Measurements from ENCODE around the gene COG8. TPM values are rescaled to one million over a fixed set of nuclear protein-coding genes. Genes with fewer than 3 reads are reported as not detected.

The COG8 gene
- total RNA-seq, 1 donor from 2014 or later = 58.6 TPM

DNA sequence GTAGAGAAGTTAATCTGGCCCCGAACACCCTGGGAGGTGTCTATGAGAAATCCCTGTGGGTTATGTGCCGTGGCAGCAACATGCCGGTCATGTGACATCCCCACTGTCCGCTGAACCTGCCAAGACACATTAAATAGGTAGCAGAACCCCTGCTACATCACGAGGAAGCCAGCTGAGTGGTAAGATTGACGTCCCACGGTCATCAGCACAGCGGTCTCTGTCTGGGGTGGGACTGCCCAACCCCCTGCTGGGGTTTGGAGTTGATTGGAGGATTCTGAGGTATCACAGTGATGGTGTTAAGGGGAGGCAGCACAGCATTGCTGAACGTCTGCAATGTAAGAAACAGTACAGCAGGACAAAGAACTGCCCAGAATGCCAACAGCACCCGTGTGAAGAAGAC lies 10.2 kb upstream of the COG8 start:
- peaks cover 5% of the 10 kb centered on the region for H3K36me3 Mint-ChIP-seq (ENCODE audit: insufficient read depth)
- TF ChIP-seq CTCF (IDR thresholded peaks at IDR 0.05; ENCODE audit: unreplicated experiment) = no peak
- H3K4me3 Mint-ChIP-seq (ENCODE audit: low read depth) = no peak overlapping the region
- no peaks in the 10 kb centered on the region for H3K9me3 Mint-ChIP-seq (ENCODE audit: low read depth)
- H3K4me1 Mint-ChIP-seq (ENCODE audit: low read depth) = peaks cover 17% of the 10 kb centered on the region
- DNase-seq (ENCODE audit: low spot score, unreplicated experiment) = no peak
- H3K27me3 Mint-ChIP-seq = no peaks in the 10 kb centered on the region
- H3K27ac Mint-ChIP-seq = no peak overlapping the region

GRCh38 chr16:69348222-69348621 lies 8.9 kb upstream of the COG8 start:
- TF ChIP-seq CTCF (IDR thresholded peaks at IDR 0.05; ENCODE audit: unreplicated experiment) = no peak
- H3K4me3 Mint-ChIP-seq (ENCODE audit: low read depth) = no peak overlapping the region
- no peaks in the 10 kb centered on the region for H3K9me3 Mint-ChIP-seq (ENCODE audit: low read depth)
- peaks cover 17% of the 10 kb centered on the region for H3K4me1 Mint-ChIP-seq (ENCODE audit: low read depth)
- H3K27me3 Mint-ChIP-seq = no peaks in the 10 kb centered on the region
- no peak for DNase-seq (ENCODE audit: low spot score, unreplicated experiment)
- peaks cover 5% of the 10 kb centered on the region for H3K36me3 Mint-ChIP-seq (ENCODE audit: insufficient read depth)
- H3K27ac Mint-ChIP-seq = no peak overlapping the region

- DNase-seq (ENCODE audit: low spot score, unreplicated experiment) = no peak
- TF ChIP-seq CTCF (IDR thresholded peaks at IDR 0.05; ENCODE audit: unreplicated experiment) = no peak
- H3K4me1 Mint-ChIP-seq (ENCODE audit: low read depth) = peaks cover 13% of the 10 kb centered on the region
- H3K9me3 Mint-ChIP-seq (ENCODE audit: low read depth) = no peaks in the 10 kb centered on the region
- no peaks in the 10 kb centered on the region for H3K27me3 Mint-ChIP-seq
- H3K4me3 Mint-ChIP-seq (ENCODE audit: low read depth) = no peak overlapping the region
- no peak overlapping the region for H3K27ac Mint-ChIP-seq
- peaks cover 5% of the 10 kb centered on the region for H3K36me3 Mint-ChIP-seq (ENCODE audit: insufficient read depth)
These were observed 7.3 kb upstream of the COG8 start for GRCh38 chr16:69346683-69347082.

DNA sequence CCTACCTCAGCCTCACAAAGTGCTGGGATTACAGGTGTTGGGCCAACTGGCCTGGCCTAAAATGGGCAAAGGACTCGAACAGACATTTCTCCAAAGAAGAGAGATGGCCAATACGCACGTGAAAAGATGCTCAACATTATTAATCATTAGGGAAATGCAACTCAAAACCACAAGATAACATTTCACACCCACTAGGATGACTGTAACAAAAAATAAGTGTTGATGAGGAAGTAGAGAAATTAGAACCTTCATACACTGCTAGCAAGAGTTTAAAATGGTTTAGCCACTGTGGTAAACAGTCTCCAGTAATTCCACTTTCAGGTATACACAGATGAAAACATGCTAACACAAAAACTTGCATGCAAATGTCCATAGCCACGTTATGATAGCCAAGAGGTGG lies 6.6 kb upstream of the COG8 start:
- Mint-ChIP-seq H3K4me3 (ENCODE audit: low read depth) (no peak overlapping the region), H3K27me3 (no peaks in the 10 kb centered on the region), H3K36me3 (ENCODE audit: insufficient read depth) (peaks cover 7% of the 10 kb centered on the region), H3K9me3 (ENCODE audit: low read depth) (no peaks in the 10 kb centered on the region), H3K27ac (no peak overlapping the region), H3K4me1 (ENCODE audit: low read depth) (peaks cover 8% of the 10 kb centered on the region)
- TF ChIP-seq CTCF (IDR thresholded peaks at IDR 0.05; ENCODE audit: unreplicated experiment) = no peak
- DNase-seq (ENCODE audit: low spot score, unreplicated experiment) = no peak

GRCh38 chr16:69344171-69344570 lies 4.8 kb upstream of the COG8 start:
- TF ChIP-seq CTCF (IDR thresholded peaks at IDR 0.05; ENCODE audit: unreplicated experiment) = no peak
- Mint-ChIP-seq H3K36me3 (ENCODE audit: insufficient read depth) (peaks cover 10% of the 10 kb centered on the region), H3K4me3 (ENCODE audit: low read depth) (no peak overlapping the region), H3K27me3 (no peaks in the 10 kb centered on the region), H3K27ac (no peak overlapping the region), H3K9me3 (ENCODE audit: low read depth) (no peaks in the 10 kb centered on the region), H3K4me1 (ENCODE audit: low read depth) (peaks cover 14% of the 10 kb centered on the region)
- no peak for DNase-seq (ENCODE audit: low spot score, unreplicated experiment)
